Adrenal gland (tissue), 12 donors: ENCODE results near the gene KLHL4. TPM values are rescaled to one million over a fixed set of nuclear protein-coding genes. Genes with fewer than 3 reads are reported as not detected.
A peak's percentile ranks its signal among the peaks of the same experiment; 100 is the strongest.
"Not testable (repeated sequence)": the region's sequence is repeated elsewhere in the genome, so short reads cannot be mapped to it uniquely, and the experiment has no call there.

Experiments used
- DNase-seq, 7 donors: peaks; one replicate each; pipeline ENCODE4 v3.0.0-alpha.2; 2019 to 2020
- H3K27ac ChIP-seq, 5 donors: fragments of 200-600 bp; sonication (generic) in 4 of 5; 1 replicate in 3 of 5; 2 replicates in 2 of 5; pipeline versions ENCODE4 v1.5.1 to v1.8.0; 2016 to 2020; ENCODE audit warnings: mild to moderate bottlenecking in 1 of 5
- H3K27me3 ChIP-seq: fragments of 200-600 bp; 2 replicates; pipeline ENCODE4 v1.8.0; 2021
- H3K36me3 ChIP-seq, 2 donors: fragments of 200-600 bp; replicated peaks in 1 of 2; 1 replicate in 1 of 2; 2 replicates in 1 of 2; pipeline versions ENCODE4 v1.5.1 to v1.8.0; 2018 to 2022
- H3K4me1 ChIP-seq, 2 donors: fragments of 200-600 bp; replicated peaks in 1 of 2; 1 replicate in 1 of 2; 2 replicates in 1 of 2; pipeline versions ENCODE4 v1.5.1 to v1.8.0; 2018 to 2021
- H3K4me3 ChIP-seq, 4 donors: fragments of 200-600 bp; sonication (generic) in 3 of 4; one replicate each; pipeline ENCODE4 v1.5.1; 2016 to 2018
- H3K9me3 ChIP-seq, 3 donors: fragments of 200-600 bp; sonication (generic) in 1 of 3; replicated peaks in 1 of 3; 1 replicate in 2 of 3; 2 replicates in 1 of 3; pipeline versions ENCODE4 v1.5.1 to v1.8.0; 2016 to 2021
- POLR2A ChIP-seq, 2 donors: fragments of 450-650 bp; IDR thresholded peaks; one replicate each; pipeline ENCODE4 v1.6.1; 2017; ENCODE audit warnings: antibody characterized with exemption in 2 of 2, mild to moderate bottlenecking in 2 of 2, moderate library complexity in 1 of 2
- WGBS, 4 donors: extraction: QIAGEN DNeasy Blood & Tissue Kit in 2 of 4; methylation state at CpG; one replicate each; pipeline versions ENCODE4 v1.1.5 to v1.1.7; 2013 to 2017; 5-methylcytosine and 5-hydroxymethylcytosine counted together
- intact Hi-C, 2 donors: fragments of 100-400 bp; cut with DNase I; formaldehyde crosslinking; loops; one replicate each; pipeline versions ENCODE4 v1.14.1 to v1.15.0; 2022 to 2023
- polyA plus RNA-seq, 3 donors: library from polyadenylated mRNA; stranded (reverse); fragments of 200-250 nt in 2 of 3; fragments of 350-450 nt in 1 of 3; fragmentation: Illumina TruSeq in 1 of 3; extraction: RNeasy Lipid Tissue Mini Kit (QIAGEN cat#74804) in 1 of 3; gene quantifications; one replicate each; pipeline ENCODE4 v1.2.3, GENCODE V29; 2013 to 2014
- total RNA-seq, 9 donors: library from RNA; depleted of rRNA in 4 of 9; stranded (reverse); fragments of >200 nt in 4 of 9; fragments of 120-200 nt in 1 of 9; fragmentation: NEBNext Ultra II Directional in 1 of 9; extraction: Animal tissue kit (Norgen Biotek cat#: 25700) in 1 of 9; gene quantifications; one replicate each; pipeline versions ENCODE4 v1.1.0 to v1.2.4, GENCODE V29; 2013 to 2023
- TF ChIP-seq, protein P1 (sequence below), 6 experiments: fragments of 450-650 bp in 4 of 6; fragments of 200-600 bp in 2 of 6; sonication (generic) in 1 of 6; IDR thresholded peaks; 1 replicate in 5 of 6; 2 replicates in 1 of 6; pipeline versions ENCODE4 v1.5.1 to v1.8.0; 2016 to 2021; ENCODE audit warnings: antibody characterized with exemption in 6 of 6, mild to moderate bottlenecking in 2 of 6, moderate library complexity in 1 of 6
- donor health status: healthy with polysubstance abuse.
- donor health status: Bipolar disorder and iron deficiency.
- donor health status: DM: yes; HTN: yes; CAD: no.
- donor health status: DM: no; HTN: no; CAD: no.
- donor health status: DM: no; HTN: no; CAD: no.
- donor health status: DM: yes; HTN: yes; CAD: no.

Gene KLHL4
- total and polyA plus RNA-seq, 12 donors, result 4.8 to 111 (median 75.3) TPM

- Histone ChIP-seq H3K4me3 (no peak overlapping the region), H3K36me3 (no peaks in the 10 kb centered on the region), H3K9me3 (no peaks in the 10 kb centered on the region), H3K27me3 (no peaks in the 10 kb centered on the region), H3K27ac (no peak overlapping the region), H3K4me1 (no peaks in the 10 kb centered on the region)
- TF ChIP-seq, protein P1, sequence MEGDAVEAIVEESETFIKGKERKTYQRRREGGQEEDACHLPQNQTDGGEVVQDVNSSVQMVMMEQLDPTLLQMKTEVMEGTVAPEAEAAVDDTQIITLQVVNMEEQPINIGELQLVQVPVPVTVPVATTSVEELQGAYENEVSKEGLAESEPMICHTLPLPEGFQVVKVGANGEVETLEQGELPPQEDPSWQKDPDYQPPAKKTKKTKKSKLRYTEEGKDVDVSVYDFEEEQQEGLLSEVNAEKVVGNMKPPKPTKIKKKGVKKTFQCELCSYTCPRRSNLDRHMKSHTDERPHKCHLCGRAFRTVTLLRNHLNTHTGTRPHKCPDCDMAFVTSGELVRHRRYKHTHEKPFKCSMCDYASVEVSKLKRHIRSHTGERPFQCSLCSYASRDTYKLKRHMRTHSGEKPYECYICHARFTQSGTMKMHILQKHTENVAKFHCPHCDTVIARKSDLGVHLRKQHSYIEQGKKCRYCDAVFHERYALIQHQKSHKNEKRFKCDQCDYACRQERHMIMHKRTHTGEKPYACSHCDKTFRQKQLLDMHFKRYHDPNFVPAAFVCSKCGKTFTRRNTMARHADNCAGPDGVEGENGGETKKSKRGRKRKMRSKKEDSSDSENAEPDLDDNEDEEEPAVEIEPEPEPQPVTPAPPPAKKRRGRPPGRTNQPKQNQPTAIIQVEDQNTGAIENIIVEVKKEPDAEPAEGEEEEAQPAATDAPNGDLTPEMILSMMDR (IDR thresholded peaks at IDR 0.05), result no peak
- TF ChIP-seq POLR2A (IDR thresholded peaks at IDR 0.05), result no peak
- WGBS, 4 donors, result 74 to 92% (median 83%) methylated on average over 2 to 3 of the region's 3 CpGs
- intact Hi-C loops, result no loop called here
- DNase-seq, result no peak
Observed at GRCh38 chrX:87636533-87636932, 118.9 kb downstream of the KLHL4 start.

GRCh38 chrX:87641439-87641838 is 123.8 kb downstream of the KLHL4 start:
- intact Hi-C loops, H3K27me3 ChIP-seq, H3K9me3 ChIP-seq, DNase-seq, H3K27ac ChIP-seq, H3K4me3 ChIP-seq, H3K36me3 ChIP-seq, H3K4me1 ChIP-seq: not testable (repeated sequence)
- 65 to 95% (median 75%) methylated on average over 2 to 4 of the region's 4 CpGs for whole genome bisulfite sequencing, 4 donors

DNA sequence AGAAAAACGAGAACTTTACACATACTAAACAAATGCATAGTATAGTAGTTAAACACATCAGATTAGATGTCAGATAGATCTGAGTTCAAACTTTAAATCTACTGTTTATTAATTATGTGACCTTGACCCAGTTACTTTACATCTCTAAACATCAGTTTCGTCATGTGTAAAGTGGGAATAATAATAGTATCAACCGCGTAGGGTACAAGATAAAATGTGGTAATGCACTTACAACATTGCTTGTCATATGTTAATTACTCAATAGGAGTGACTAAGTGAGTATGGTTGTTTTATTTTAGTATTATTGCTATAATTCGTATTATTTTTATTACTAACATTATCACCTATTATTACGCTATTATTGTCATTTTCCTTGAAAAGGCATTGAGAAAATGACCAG is 144.2 kb downstream of the KLHL4 start:
- no peaks in the 10 kb centered on the region for H3K9me3 ChIP-seq
- H3K36me3 ChIP-seq, result no peaks in the 10 kb centered on the region
- no peak for DNase-seq
- no peaks in the 10 kb centered on the region for H3K27me3 ChIP-seq
- 59 to 81% (median 67%) methylated on average over 6 of the region's 6 CpGs for WGBS, 4 donors
- intact Hi-C loops, result loop anchor here (10.0 kb wide), 2 partner anchors 137 to 327 kb away; no protein-coding TSS in a partner anchor
- H3K4me3 ChIP-seq, result no peak overlapping the region
- no peak overlapping the region for H3K27ac ChIP-seq
- H3K4me1 ChIP-seq, result no peaks in the 10 kb centered on the region
- TF ChIP-seq, protein P1 (IDR thresholded peaks at IDR 0.05), result no peak
- TF ChIP-seq POLR2A (IDR thresholded peaks at IDR 0.05), result no peak

- H3K36me3 ChIP-seq, result no peaks in the 10 kb centered on the region
- H3K9me3 ChIP-seq, result no peaks in the 10 kb centered on the region
- no peak for DNase-seq
- intact Hi-C loops, result loop anchor here (10.0 kb wide), 2 partner anchors 139 to 329 kb away; no protein-coding TSS in a partner anchor
- no peaks in the 10 kb centered on the region for H3K27me3 ChIP-seq
- H3K4me1 ChIP-seq, result no peaks in the 10 kb centered on the region
- H3K4me3 ChIP-seq, result no peak overlapping the region
- no peak overlapping the region for H3K27ac ChIP-seq
- TF ChIP-seq, protein P1 (IDR thresholded peaks at IDR 0.05), result no peak
- no peak for TF ChIP-seq POLR2A (IDR thresholded peaks at IDR 0.05)
Observed at GRCh38 chrX:87663421-87663820, 145.8 kb downstream of the KLHL4 start.

DNA sequence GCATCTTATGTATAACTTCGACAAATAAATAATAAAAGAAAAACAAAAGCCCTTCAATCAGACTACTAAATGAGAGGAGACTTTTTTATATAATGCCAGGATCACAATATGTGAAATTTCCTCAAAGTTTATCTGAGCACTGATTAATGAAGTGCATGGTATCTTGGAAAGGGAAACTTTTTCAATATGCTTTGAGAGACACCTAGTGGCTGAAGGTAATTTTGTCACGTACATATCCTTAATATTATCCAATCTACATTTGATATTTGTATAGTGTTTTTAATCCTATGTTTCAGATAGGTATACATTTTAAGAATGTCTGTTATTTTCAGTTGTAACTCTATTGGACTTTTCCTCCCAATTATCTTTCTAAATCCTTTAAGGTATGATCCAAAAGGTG is 146.8 kb downstream of the KLHL4 start:
- Histone ChIP-seq H3K27ac (no peak overlapping the region), H3K9me3 (no peaks in the 10 kb centered on the region), H3K36me3 (no peaks in the 10 kb centered on the region), H3K27me3 (no peaks in the 10 kb centered on the region), H3K4me1 (no peaks in the 10 kb centered on the region), H3K4me3 (no peak overlapping the region)
- DNase-seq, result no peak
- intact Hi-C loops, result loop anchor here (10.0 kb wide), 2 partner anchors 140 to 330 kb away; no protein-coding TSS in a partner anchor
- WGBS, 4 donors, result 1 to 5% (median 4%) methylated on average over 2 of the region's 2 CpGs
- TF ChIP-seq POLR2A (IDR thresholded peaks at IDR 0.05), result no peak
- TF ChIP-seq, protein P1 (IDR thresholded peaks at IDR 0.05), result peak; percentile 38 to 65 (median 55)
